ENCODE results near the gene PARD3B.

PARD3B gene

GRCh38 chr2:205543937-205544702, 998.8 kb downstream of the PARD3B start:
- DNase-seq = no peak
- in situ Hi-C loops (cut with MboI; ENCODE audit: low pct_unique_long_range_greater_than_20kb, low sequenced_read_pairs) = no loop called here

- DNase-seq = peak; percentile 27
- in situ Hi-C loops (cut with MboI; ENCODE audit: low pct_unique_long_range_greater_than_20kb, low sequenced_read_pairs) = no loop called here
Observed at GRCh38 chr2:205545971-205546816, 1000.9 kb downstream of the PARD3B start.

- no peak for DNase-seq
- in situ Hi-C loops (cut with MboI; ENCODE audit: low pct_unique_long_range_greater_than_20kb, low sequenced_read_pairs) = no loop called here
Observed at GRCh38 chr2:205555566-205556230, 1010.4 kb downstream of the PARD3B start.

GRCh38 chr2:205556357-205556756, 1011.1 kb downstream of the PARD3B start:
- no peak for DNase-seq

GRCh38 chr2:205556841-205557539, 1011.7 kb downstream of the PARD3B start:
- in situ Hi-C loops (cut with MboI; ENCODE audit: low pct_unique_long_range_greater_than_20kb, low sequenced_read_pairs) = no loop called here
- no peak for DNase-seq

More at GRCh38 chr2:205556357-205556756, 1011.1 kb downstream of the PARD3B start:
- in situ Hi-C loops (cut with MboI; ENCODE audit: low pct_unique_long_range_greater_than_20kb, low sequenced_read_pairs) = no loop called here

- no peak for DNase-seq
- in situ Hi-C loops (cut with MboI; ENCODE audit: low pct_unique_long_range_greater_than_20kb, low sequenced_read_pairs) = no loop called here
Observed at GRCh38 chr2:205557873-205558272, 1012.6 kb downstream of the PARD3B start.

- in situ Hi-C loops (cut with MboI; ENCODE audit: low pct_unique_long_range_greater_than_20kb, low sequenced_read_pairs) = no loop called here
Observed at GRCh38 chr2:205561441-205561840, 1016.2 kb downstream of the PARD3B start.

GRCh38 chr2:205563646-205564045, 1018.4 kb downstream of the PARD3B start:
- in situ Hi-C loops (cut with MboI; ENCODE audit: low pct_unique_long_range_greater_than_20kb, low sequenced_read_pairs) = no loop called here
- DNase-seq = peak; percentile 7

More at GRCh38 chr2:205561441-205561840, 1016.2 kb downstream of the PARD3B start:
- no peak for DNase-seq

GRCh38 chr2:205564346-205565141, 1019.3 kb downstream of the PARD3B start:
- in situ Hi-C loops (cut with MboI; ENCODE audit: low pct_unique_long_range_greater_than_20kb, low sequenced_read_pairs) = no loop called here
- DNase-seq = no peak

- in situ Hi-C loops (cut with MboI; ENCODE audit: low pct_unique_long_range_greater_than_20kb, low sequenced_read_pairs) = no loop called here
- DNase-seq = no peak
Observed at GRCh38 chr2:205565142-205565522, 1019.9 kb downstream of the PARD3B start.

- in situ Hi-C loops (cut with MboI; ENCODE audit: low pct_unique_long_range_greater_than_20kb, low sequenced_read_pairs) = no loop called here
- DNase-seq = no peak
Observed at GRCh38 chr2:205566606-205567168, 1021.4 kb downstream of the PARD3B start.

GRCh38 chr2:205568620-205569019, 1023.3 kb downstream of the PARD3B start:
- in situ Hi-C loops (cut with MboI; ENCODE audit: low pct_unique_long_range_greater_than_20kb, low sequenced_read_pairs) = no loop called here
- no peak for DNase-seq

- in situ Hi-C loops (cut with MboI; ENCODE audit: low pct_unique_long_range_greater_than_20kb, low sequenced_read_pairs) = no loop called here
- no peak for DNase-seq
Observed at GRCh38 chr2:205570648-205571047, 1025.4 kb downstream of the PARD3B start.

- no peak for DNase-seq
- in situ Hi-C loops (cut with MboI; ENCODE audit: low pct_unique_long_range_greater_than_20kb, low sequenced_read_pairs) = no loop called here
Observed at GRCh38 chr2:205571360-205571959, 1026.2 kb downstream of the PARD3B start.

GRCh38 chr2:205574001-205574400, 1028.7 kb downstream of the PARD3B start:
- DNase-seq = no peak
- in situ Hi-C loops (cut with MboI; ENCODE audit: low pct_unique_long_range_greater_than_20kb, low sequenced_read_pairs) = no loop called here

GRCh38 chr2:205579335-205579734, 1034.1 kb downstream of the PARD3B start:
- no peak for DNase-seq
- in situ Hi-C loops (cut with MboI; ENCODE audit: low pct_unique_long_range_greater_than_20kb, low sequenced_read_pairs) = no loop called here

- in situ Hi-C loops (cut with MboI; ENCODE audit: low pct_unique_long_range_greater_than_20kb, low sequenced_read_pairs) = no loop called here
Observed at GRCh38 chr2:205580212-205580987, 1035.1 kb downstream of the PARD3B start.

More at GRCh38 chr2:205580212-205580987, 1035.1 kb downstream of the PARD3B start:
- no peak for DNase-seq

All from KBM-7 (cell line).